ENCODE data around the gene SLIT1.

Gene SLIT1

GRCh38 chr10:97203220-97203619 is 17.5 kb upstream of the SLIT1 start:
- no peak overlapping the region for H3K4me3 ChIP-seq (ENCODE audit: low read depth in 1 of 2, low read length in 2 of 2)
- H3K4me1 ChIP-seq (ENCODE audit: control insufficient read depth in 1 of 2, insufficient read depth in 2 of 2, low read length in 2 of 2): no peaks in the 10 kb centered on the region
- no peaks in the 10 kb centered on the region for H3K36me3 ChIP-seq (ENCODE audit: control insufficient read depth in 1 of 2, insufficient read depth in 2 of 2, low read length in 2 of 2)
- no peaks in the 10 kb centered on the region for H3K9me3 ChIP-seq (ENCODE audit: control insufficient read depth in 1 of 2, low read length in 2 of 2)
- no peak overlapping the region for H3K9ac ChIP-seq (ENCODE audit: low read depth in 1 of 2, low read length in 2 of 2)
- H3K27me3 ChIP-seq (ENCODE audit: control insufficient read depth in 1 of 2, insufficient read depth in 2 of 2, low read length in 2 of 2): no peaks in the 10 kb centered on the region
- no peak overlapping the region for H3K27ac ChIP-seq (ENCODE audit: low read depth, low read length)

- no peaks in the 10 kb centered on the region for H3K9me3 ChIP-seq (ENCODE audit: control insufficient read depth in 1 of 2, low read length in 2 of 2)
- no peak overlapping the region for H3K9ac ChIP-seq (ENCODE audit: low read depth in 1 of 2, low read length in 2 of 2)
- no peak overlapping the region for H3K4me3 ChIP-seq (ENCODE audit: low read depth in 1 of 2, low read length in 2 of 2)
- H3K27me3 ChIP-seq (ENCODE audit: control insufficient read depth in 1 of 2, insufficient read depth in 2 of 2, low read length in 2 of 2): peaks cover 4 to 17% of the 10 kb centered on the region in 2 donors
- no peak overlapping the region for H3K27ac ChIP-seq (ENCODE audit: low read depth, low read length)
- H3K36me3 ChIP-seq (ENCODE audit: control insufficient read depth in 1 of 2, insufficient read depth in 2 of 2, low read length in 2 of 2): no peaks in the 10 kb centered on the region
- H3K4me1 ChIP-seq (ENCODE audit: control insufficient read depth in 1 of 2, insufficient read depth in 2 of 2, low read length in 2 of 2): peaks cover 3 to 7% of the 10 kb centered on the region in 2 donors
These were observed 14.9 kb upstream of the SLIT1 start for GRCh38 chr10:97200616-97201015.

GRCh38 chr10:97199152-97199551 is 13.4 kb upstream of the SLIT1 start:
- Histone ChIP-seq H3K9me3 (ENCODE audit: control insufficient read depth in 1 of 2, low read length in 2 of 2) (no peaks in the 10 kb centered on the region), H3K4me1 (ENCODE audit: control insufficient read depth in 1 of 2, insufficient read depth in 2 of 2, low read length in 2 of 2) (peaks cover 4 to 9% of the 10 kb centered on the region in 2 donors), H3K27me3 (ENCODE audit: control insufficient read depth in 1 of 2, insufficient read depth in 2 of 2, low read length in 2 of 2) (peaks cover 5 to 22% of the 10 kb centered on the region in 2 donors), H3K36me3 (ENCODE audit: control insufficient read depth in 1 of 2, insufficient read depth in 2 of 2, low read length in 2 of 2) (no peaks in the 10 kb centered on the region), H3K27ac (ENCODE audit: low read depth, low read length) (no peak overlapping the region), H3K4me3 (ENCODE audit: low read depth in 1 of 2, low read length in 2 of 2) (no peak overlapping the region), H3K9ac (ENCODE audit: low read depth in 1 of 2, low read length in 2 of 2) (no peak overlapping the region)

- Histone ChIP-seq H3K27me3 (ENCODE audit: control insufficient read depth in 1 of 2, insufficient read depth in 2 of 2, low read length in 2 of 2) (peaks cover 5 to 25% of the 10 kb centered on the region in 2 donors), H3K4me3 (ENCODE audit: low read depth in 1 of 2, low read length in 2 of 2) (no peak overlapping the region), H3K27ac (ENCODE audit: low read depth, low read length) (no peak overlapping the region), H3K4me1 (ENCODE audit: control insufficient read depth in 1 of 2, insufficient read depth in 2 of 2, low read length in 2 of 2) (peaks cover 4 to 9% of the 10 kb centered on the region in 2 donors), H3K9me3 (ENCODE audit: control insufficient read depth in 1 of 2, low read length in 2 of 2) (no peaks in the 10 kb centered on the region), H3K36me3 (ENCODE audit: control insufficient read depth in 1 of 2, insufficient read depth in 2 of 2, low read length in 2 of 2) (no peaks in the 10 kb centered on the region), H3K9ac (ENCODE audit: low read depth in 1 of 2, low read length in 2 of 2) (no peak overlapping the region)
These were observed 11.3 kb upstream of the SLIT1 start for GRCh38 chr10:97197030-97197500.

GRCh38 chr10:97196223-97197029 is 10.7 kb upstream of the SLIT1 start:
- H3K27ac ChIP-seq (ENCODE audit: low read depth, low read length): no peak overlapping the region
- H3K4me3 ChIP-seq (ENCODE audit: low read depth in 1 of 2, low read length in 2 of 2): peak overlapping the region; percentile 72 to 75
- peaks cover 4 to 9% of the 10 kb centered on the region in 2 donors for H3K4me1 ChIP-seq (ENCODE audit: control insufficient read depth in 1 of 2, insufficient read depth in 2 of 2, low read length in 2 of 2)
- H3K27me3 ChIP-seq (ENCODE audit: control insufficient read depth in 1 of 2, insufficient read depth in 2 of 2, low read length in 2 of 2): peaks cover 5 to 27% of the 10 kb centered on the region in 2 donors
- no peaks in the 10 kb centered on the region for H3K36me3 ChIP-seq (ENCODE audit: control insufficient read depth in 1 of 2, insufficient read depth in 2 of 2, low read length in 2 of 2)
- H3K9me3 ChIP-seq (ENCODE audit: control insufficient read depth in 1 of 2, low read length in 2 of 2): no peaks in the 10 kb centered on the region
- no peak overlapping the region for H3K9ac ChIP-seq (ENCODE audit: low read depth in 1 of 2, low read length in 2 of 2)

GRCh38 chr10:97195706-97196222 is 10.0 kb upstream of the SLIT1 start:
- H3K36me3 ChIP-seq (ENCODE audit: control insufficient read depth in 1 of 2, insufficient read depth in 2 of 2, low read length in 2 of 2): no peaks in the 10 kb centered on the region
- no peaks in the 10 kb centered on the region for H3K9me3 ChIP-seq (ENCODE audit: control insufficient read depth in 1 of 2, low read length in 2 of 2)
- no peak overlapping the region for H3K27ac ChIP-seq (ENCODE audit: low read depth, low read length)
- peaks cover 4 to 9% of the 10 kb centered on the region in 2 donors for H3K4me1 ChIP-seq (ENCODE audit: control insufficient read depth in 1 of 2, insufficient read depth in 2 of 2, low read length in 2 of 2)
- no peak overlapping the region for H3K9ac ChIP-seq (ENCODE audit: low read depth in 1 of 2, low read length in 2 of 2)
- H3K4me3 ChIP-seq (ENCODE audit: low read depth in 1 of 2, low read length in 2 of 2): peak overlapping the region; percentile 72 to 75
- H3K27me3 ChIP-seq (ENCODE audit: control insufficient read depth in 1 of 2, insufficient read depth in 2 of 2, low read length in 2 of 2): peaks cover 5 to 27% of the 10 kb centered on the region in 2 donors

- Histone ChIP-seq H3K27me3 (ENCODE audit: control insufficient read depth in 1 of 2, insufficient read depth in 2 of 2, low read length in 2 of 2) (peaks cover 5 to 29% of the 10 kb centered on the region in 2 donors), H3K4me1 (ENCODE audit: control insufficient read depth in 1 of 2, insufficient read depth in 2 of 2, low read length in 2 of 2) (peaks cover 4 to 9% of the 10 kb centered on the region in 2 donors), H3K9ac (ENCODE audit: low read depth in 1 of 2, low read length in 2 of 2) (no peak overlapping the region)
These were observed 7.2 kb upstream of the SLIT1 start for GRCh38 chr10:97192952-97193435.

GRCh38 chr10:97190450-97190849 is 4.7 kb upstream of the SLIT1 start:
- Histone ChIP-seq H3K9me3 (ENCODE audit: control insufficient read depth in 1 of 2, low read length in 2 of 2) (no peaks in the 10 kb centered on the region), H3K4me1 (ENCODE audit: control insufficient read depth in 1 of 2, insufficient read depth in 2 of 2, low read length in 2 of 2) (peaks cover 0 to under 1% of the 10 kb centered on the region in 2 donors), H3K27me3 (ENCODE audit: control insufficient read depth in 1 of 2, insufficient read depth in 2 of 2, low read length in 2 of 2) (peaks cover 21 to 32% of the 10 kb centered on the region in 2 donors), H3K27ac (ENCODE audit: low read depth, low read length) (no peak overlapping the region), H3K9ac (ENCODE audit: low read depth in 1 of 2, low read length in 2 of 2) (no peak overlapping the region), H3K36me3 (ENCODE audit: control insufficient read depth in 1 of 2, insufficient read depth in 2 of 2, low read length in 2 of 2) (no peaks in the 10 kb centered on the region), H3K4me3 (ENCODE audit: low read depth in 1 of 2, low read length in 2 of 2) (no peak overlapping the region)

More at GRCh38 chr10:97192952-97193435, 7.2 kb upstream of the SLIT1 start:
- Histone ChIP-seq H3K4me3 (ENCODE audit: low read depth in 1 of 2, low read length in 2 of 2) (no peak overlapping the region), H3K9me3 (ENCODE audit: control insufficient read depth in 1 of 2, low read length in 2 of 2) (no peaks in the 10 kb centered on the region), H3K36me3 (ENCODE audit: control insufficient read depth in 1 of 2, insufficient read depth in 2 of 2, low read length in 2 of 2) (no peaks in the 10 kb centered on the region), H3K27ac (ENCODE audit: low read depth, low read length) (no peak overlapping the region)

GRCh38 chr10:97188261-97188711 is 2.5 kb upstream of the SLIT1 start:
- Histone ChIP-seq H3K27me3 (ENCODE audit: control insufficient read depth in 1 of 2, insufficient read depth in 2 of 2, low read length in 2 of 2) (peaks cover 35 to 50% of the 10 kb centered on the region in 2 donors), H3K9me3 (ENCODE audit: control insufficient read depth in 1 of 2, low read length in 2 of 2) (no peaks in the 10 kb centered on the region), H3K9ac (ENCODE audit: low read depth in 1 of 2, low read length in 2 of 2) (no peak overlapping the region), H3K4me1 (ENCODE audit: control insufficient read depth in 1 of 2, insufficient read depth in 2 of 2, low read length in 2 of 2) (no peaks in the 10 kb centered on the region), H3K36me3 (ENCODE audit: control insufficient read depth in 1 of 2, insufficient read depth in 2 of 2, low read length in 2 of 2) (no peaks in the 10 kb centered on the region), H3K27ac (ENCODE audit: low read depth, low read length) (no peak overlapping the region), H3K4me3 (ENCODE audit: low read depth in 1 of 2, low read length in 2 of 2) (no peak overlapping the region)

- Histone ChIP-seq H3K4me3 (ENCODE audit: low read depth in 1 of 2, low read length in 2 of 2) (no peak overlapping the region), H3K27ac (ENCODE audit: low read depth, low read length) (no peak overlapping the region), H3K9ac (ENCODE audit: low read depth in 1 of 2, low read length in 2 of 2) (no peak overlapping the region), H3K36me3 (ENCODE audit: control insufficient read depth in 1 of 2, insufficient read depth in 2 of 2, low read length in 2 of 2) (no peaks in the 10 kb centered on the region), H3K9me3 (ENCODE audit: control insufficient read depth in 1 of 2, low read length in 2 of 2) (no peaks in the 10 kb centered on the region), H3K4me1 (ENCODE audit: control insufficient read depth in 1 of 2, insufficient read depth in 2 of 2, low read length in 2 of 2) (no peaks in the 10 kb centered on the region), H3K27me3 (ENCODE audit: control insufficient read depth in 1 of 2, insufficient read depth in 2 of 2, low read length in 2 of 2) (peaks cover 35 to 49% of the 10 kb centered on the region in 2 donors)
These were observed 1.2 kb upstream of the SLIT1 start for GRCh38 chr10:97186911-97187310.
